Measurements from ENCODE around the gene NTRK3.

NTRK3 gene

GRCh38 chr15:87916208-87916607 is 340.3 kb downstream of the NTRK3 start:
- H3K36me3 ChIP-seq (ENCODE audit: insufficient read depth, low read length), result no peaks in the 10 kb centered on the region
- no peaks in the 10 kb centered on the region for H4K20me1 ChIP-seq (ENCODE audit: insufficient read depth, low read length, poor library complexity, severe bottlenecking)
- TF ChIP-seq CTCF (conservative IDR thresholded peaks at IDR 0.05; ENCODE audit: low read length) (no peak), EZH2phosphoT487 (IDR thresholded peaks at IDR 0.05; ENCODE audit: borderline replicate concordance) (no peak)
- H3K9me3 ChIP-seq (ENCODE audit: insufficient read depth, low read depth, low read length), result no peaks in the 10 kb centered on the region
- H3F3A ChIP-seq (ENCODE audit: low read depth), result no peaks in the 10 kb centered on the region
- no peaks in the 10 kb centered on the region for H3K4me1 ChIP-seq (ENCODE audit: insufficient read depth, low read length, poor library complexity, severe bottlenecking)
- no peaks in the 10 kb centered on the region for H3K9me2 ChIP-seq (replicated peaks; ENCODE audit: low read depth, low read length)
- H3K4me3 ChIP-seq (ENCODE audit: low read length, poor library complexity, severe bottlenecking), result no peak overlapping the region
- no peaks in the 10 kb centered on the region for H3K27me3 ChIP-seq (ENCODE audit: insufficient read depth, low read length, poor library complexity, severe bottlenecking)
- H3K9ac ChIP-seq (ENCODE audit: low read depth, low read length, poor library complexity, severe bottlenecking), result no peak overlapping the region
- H2AFZ ChIP-seq (ENCODE audit: low read length), result no peak overlapping the region
- no peak overlapping the region for H3K4me2 ChIP-seq (ENCODE audit: low read depth, low read length, poor library complexity, severe bottlenecking)
- H3K79me2 ChIP-seq (ENCODE audit: insufficient read depth, low read length), result no peaks in the 10 kb centered on the region

GRCh38 chr15:87910301-87910700 is 346.2 kb downstream of the NTRK3 start:
- Histone ChIP-seq H2AFZ (ENCODE audit: low read length) (no peak overlapping the region), H3K4me2 (ENCODE audit: low read depth, low read length, poor library complexity, severe bottlenecking) (no peak overlapping the region), H3K4me3 (ENCODE audit: low read length, poor library complexity, severe bottlenecking) (no peak overlapping the region), H3K9me2 (replicated peaks; ENCODE audit: low read depth, low read length) (no peaks in the 10 kb centered on the region), H3K9ac (ENCODE audit: low read depth, low read length, poor library complexity, severe bottlenecking) (no peak overlapping the region), H3K9me3 (ENCODE audit: insufficient read depth, low read depth, low read length) (no peaks in the 10 kb centered on the region), H3F3A (ENCODE audit: low read depth) (no peaks in the 10 kb centered on the region), H4K20me1 (ENCODE audit: insufficient read depth, low read length, poor library complexity, severe bottlenecking) (no peaks in the 10 kb centered on the region), H3K79me2 (ENCODE audit: insufficient read depth, low read length) (no peaks in the 10 kb centered on the region), H3K36me3 (ENCODE audit: insufficient read depth, low read length) (no peaks in the 10 kb centered on the region), H3K27me3 (ENCODE audit: insufficient read depth, low read length, poor library complexity, severe bottlenecking) (no peaks in the 10 kb centered on the region), H3K4me1 (ENCODE audit: insufficient read depth, low read length, poor library complexity, severe bottlenecking) (no peaks in the 10 kb centered on the region)
- TF ChIP-seq CTCF (conservative IDR thresholded peaks at IDR 0.05; ENCODE audit: low read length) (no peak), EZH2phosphoT487 (IDR thresholded peaks at IDR 0.05; ENCODE audit: borderline replicate concordance) (no peak)

GRCh38 chr15:87907676-87908446 is 348.7 kb downstream of the NTRK3 start:
- Histone ChIP-seq H3K27me3 (ENCODE audit: insufficient read depth, low read length, poor library complexity, severe bottlenecking) (no peaks in the 10 kb centered on the region), H3K4me3 (ENCODE audit: low read length, poor library complexity, severe bottlenecking) (no peak overlapping the region), H3K9me3 (ENCODE audit: insufficient read depth, low read depth, low read length) (no peaks in the 10 kb centered on the region), H3K79me2 (ENCODE audit: insufficient read depth, low read length) (no peaks in the 10 kb centered on the region), H3F3A (ENCODE audit: low read depth) (no peaks in the 10 kb centered on the region), H3K4me1 (ENCODE audit: insufficient read depth, low read length, poor library complexity, severe bottlenecking) (no peaks in the 10 kb centered on the region), H2AFZ (ENCODE audit: low read length) (no peak overlapping the region), H3K4me2 (ENCODE audit: low read depth, low read length, poor library complexity, severe bottlenecking) (no peak overlapping the region), H3K9me2 (replicated peaks; ENCODE audit: low read depth, low read length) (no peaks in the 10 kb centered on the region), H4K20me1 (ENCODE audit: insufficient read depth, low read length, poor library complexity, severe bottlenecking) (no peaks in the 10 kb centered on the region), H3K36me3 (ENCODE audit: insufficient read depth, low read length) (no peaks in the 10 kb centered on the region), H3K9ac (ENCODE audit: low read depth, low read length, poor library complexity, severe bottlenecking) (no peak overlapping the region)
- TF ChIP-seq EZH2phosphoT487 (IDR thresholded peaks at IDR 0.05; ENCODE audit: borderline replicate concordance), result no peak
- no peak for TF ChIP-seq CTCF (conservative IDR thresholded peaks at IDR 0.05; ENCODE audit: low read length)

Measured in Loucy (cell line).